Measurements from ENCODE around the gene FHDC1.

The FHDC1 gene

DNA sequence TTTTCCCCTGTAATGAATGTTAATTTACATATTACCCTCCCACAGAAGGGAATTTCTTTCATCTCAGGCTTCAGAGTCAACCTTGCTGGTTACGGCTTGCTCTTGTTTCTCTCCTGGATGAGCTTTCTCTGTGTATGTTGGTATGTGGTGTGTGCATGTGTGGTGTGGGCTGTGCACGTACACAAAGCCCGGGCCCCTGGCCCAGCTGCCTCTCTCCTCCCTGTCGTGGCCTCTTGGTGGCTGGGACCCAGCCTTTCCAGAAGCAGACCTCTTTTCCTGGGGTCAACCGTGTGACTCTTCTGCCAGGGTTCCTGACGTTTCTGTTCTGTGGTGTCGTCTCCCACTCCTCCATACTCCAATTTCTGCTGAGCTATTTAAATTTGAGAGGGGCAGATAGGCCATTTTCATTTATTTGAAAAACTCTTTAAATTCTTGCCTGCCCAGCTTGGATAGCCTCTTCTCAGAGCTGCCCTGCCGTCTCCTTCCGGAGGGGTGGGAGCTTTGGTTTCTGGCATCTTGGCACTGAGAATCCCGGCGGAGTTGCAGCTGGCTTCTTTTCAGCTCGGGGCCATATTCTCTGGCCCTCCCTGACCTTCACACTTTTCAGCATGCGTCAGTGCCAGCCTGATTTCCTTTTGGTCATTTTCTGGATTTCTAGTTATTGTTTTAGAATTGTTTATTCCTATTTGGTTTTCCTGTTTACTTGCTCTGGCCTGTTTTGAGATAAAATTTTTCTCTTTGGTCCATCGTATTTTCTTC is 25.1 kb downstream of the FHDC1 start:
- DNase-seq, result no peak

GRCh38 chr4:152961773-152962115 is 25.6 kb downstream of the FHDC1 start:
- DNase-seq, result no peak

GRCh38 chr4:152962150-152962549 is 26.0 kb downstream of the FHDC1 start:
- DNase-seq, result no peak

DNA sequence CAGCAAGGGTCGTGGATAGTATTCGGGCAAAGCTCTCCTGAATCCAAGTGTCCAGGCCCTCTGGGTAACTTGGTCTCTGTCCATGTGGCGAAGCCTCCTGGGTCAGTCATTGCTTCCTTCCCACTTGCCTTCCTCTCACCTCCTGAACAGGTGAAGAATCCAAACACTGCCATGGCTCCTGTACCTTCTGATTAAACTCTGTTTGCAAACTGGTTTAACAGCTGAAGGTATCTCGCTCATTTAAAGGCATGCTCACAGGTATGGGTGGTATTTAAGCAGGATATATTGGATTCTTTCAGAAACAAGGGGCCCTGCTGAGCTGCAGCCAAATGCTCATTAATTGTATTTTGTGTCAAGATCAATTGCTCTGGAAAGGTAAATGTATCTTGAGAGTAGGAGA is 28.2 kb downstream of the FHDC1 start:
- no peak for DNase-seq

GRCh38 chr4:152965611-152966010 is 29.5 kb downstream of the FHDC1 start:
- DNase-seq, result no peak

DNA sequence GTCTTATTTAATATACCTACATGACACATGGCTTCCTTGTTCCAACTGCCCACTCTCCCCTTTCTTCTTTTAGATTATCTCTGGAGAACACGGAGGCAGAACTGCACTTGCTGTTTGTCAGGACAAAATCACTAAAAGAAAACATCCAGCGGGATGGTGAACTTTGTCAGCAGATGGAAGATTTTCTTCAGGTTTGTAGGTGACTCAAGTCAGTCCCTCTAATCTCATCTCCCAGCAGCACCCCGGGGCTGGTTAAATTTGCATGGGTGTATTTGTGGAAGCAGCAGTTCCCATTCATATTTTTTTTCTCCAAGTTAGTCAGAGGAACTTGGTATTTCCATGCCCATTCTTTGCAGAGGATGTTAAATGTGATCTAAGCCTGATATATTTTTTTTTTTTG is 31.8 kb downstream of the FHDC1 start:
- DNase-seq, result no peak

- no peak for DNase-seq
Observed at GRCh38 chr4:152968806-152969394, 32.8 kb downstream of the FHDC1 start.

GRCh38 chr4:152970102-152970820 is 34.1 kb downstream of the FHDC1 start:
- DNase-seq, result no peak

GRCh38 chr4:152971053-152971452 is 34.9 kb downstream of the FHDC1 start:
- DNase-seq, result no peak

DNA sequence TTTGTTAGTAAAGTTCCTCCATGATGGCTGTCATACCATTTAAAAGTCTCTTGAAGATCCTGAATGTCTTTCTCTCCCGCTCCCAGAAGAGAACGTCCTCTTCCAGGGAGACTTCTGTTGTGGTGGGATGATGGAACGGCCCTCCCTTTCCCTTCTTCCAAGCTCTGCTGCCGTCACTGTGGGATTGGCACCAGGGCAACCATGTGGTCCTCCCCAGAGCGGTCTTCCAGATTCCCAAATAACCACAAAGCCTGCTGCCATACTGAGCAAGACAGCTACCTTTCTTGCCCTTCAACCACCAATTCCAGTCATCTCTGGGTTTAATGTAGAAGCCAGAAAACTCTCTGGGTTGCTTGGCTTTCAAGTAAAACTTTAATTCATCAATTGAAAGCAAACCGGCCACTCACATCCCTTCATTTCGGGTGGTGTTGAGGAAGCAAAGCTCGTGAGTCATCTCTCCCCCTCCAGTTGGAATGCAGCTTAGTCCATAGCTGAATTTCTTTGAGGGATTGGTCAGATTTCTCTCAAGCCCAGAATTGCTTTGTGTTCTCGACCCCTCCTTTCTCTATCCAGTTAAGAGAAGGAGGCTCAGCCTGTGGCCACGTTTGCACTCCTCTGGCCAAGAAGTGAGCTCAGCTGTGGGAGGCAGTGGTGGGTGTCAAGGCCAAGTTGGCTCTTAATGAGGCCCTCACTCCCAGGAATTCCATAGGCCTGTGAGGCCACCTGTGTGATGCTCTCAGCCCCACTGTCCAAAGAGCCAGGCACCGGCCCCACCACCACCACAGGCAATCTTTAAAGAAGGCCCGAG is 36.9 kb downstream of the FHDC1 start:
- no peak for DNase-seq

- DNase-seq, result no peak
Observed at GRCh38 chr4:152973629-152974467, 37.7 kb downstream of the FHDC1 start.

DNA sequence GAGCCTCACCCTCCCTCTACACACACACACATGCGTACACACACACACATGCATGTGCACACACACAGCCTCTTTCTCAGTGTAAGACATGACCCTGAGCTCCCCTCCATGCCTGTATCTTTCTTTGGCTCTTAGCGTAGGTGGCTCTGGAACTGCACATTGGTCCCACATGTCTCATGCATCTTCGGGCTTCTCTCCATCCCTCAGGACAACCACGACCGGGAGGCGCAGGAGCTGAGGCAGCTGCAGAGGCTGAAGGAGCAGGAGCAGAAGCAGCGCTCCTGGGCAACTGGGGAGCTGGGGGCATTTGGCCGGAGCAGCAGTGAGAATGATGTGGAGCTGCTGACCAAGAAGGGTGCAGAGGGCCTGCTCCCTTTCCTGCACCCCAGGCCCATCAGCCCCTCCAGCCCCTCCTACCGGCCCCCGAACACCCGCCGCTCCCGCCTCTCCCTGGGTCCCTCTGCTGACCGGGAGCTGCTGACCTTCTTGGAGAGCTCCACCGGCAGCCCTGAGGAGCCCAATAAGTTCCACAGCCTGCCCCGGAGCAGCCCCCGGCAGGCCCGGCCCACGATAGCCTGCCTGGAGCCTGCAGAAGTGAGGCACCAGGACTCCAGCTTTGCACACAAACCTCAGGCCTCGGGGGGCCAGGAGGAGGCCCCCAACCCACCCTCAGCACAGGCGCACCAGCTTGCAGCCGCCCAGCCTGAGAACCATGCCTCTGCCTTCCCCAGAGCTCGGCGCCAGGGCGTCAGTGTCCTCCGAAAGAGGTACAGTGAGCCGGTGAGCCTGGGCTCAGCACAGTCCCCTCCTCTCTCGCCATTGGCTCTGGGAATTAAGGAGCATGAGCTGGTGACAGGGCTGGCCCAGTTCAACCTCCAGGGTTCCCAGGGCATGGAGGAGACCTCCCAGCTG is 38.6 kb downstream of the FHDC1 start:
- DNase-seq, result no peak

DNA sequence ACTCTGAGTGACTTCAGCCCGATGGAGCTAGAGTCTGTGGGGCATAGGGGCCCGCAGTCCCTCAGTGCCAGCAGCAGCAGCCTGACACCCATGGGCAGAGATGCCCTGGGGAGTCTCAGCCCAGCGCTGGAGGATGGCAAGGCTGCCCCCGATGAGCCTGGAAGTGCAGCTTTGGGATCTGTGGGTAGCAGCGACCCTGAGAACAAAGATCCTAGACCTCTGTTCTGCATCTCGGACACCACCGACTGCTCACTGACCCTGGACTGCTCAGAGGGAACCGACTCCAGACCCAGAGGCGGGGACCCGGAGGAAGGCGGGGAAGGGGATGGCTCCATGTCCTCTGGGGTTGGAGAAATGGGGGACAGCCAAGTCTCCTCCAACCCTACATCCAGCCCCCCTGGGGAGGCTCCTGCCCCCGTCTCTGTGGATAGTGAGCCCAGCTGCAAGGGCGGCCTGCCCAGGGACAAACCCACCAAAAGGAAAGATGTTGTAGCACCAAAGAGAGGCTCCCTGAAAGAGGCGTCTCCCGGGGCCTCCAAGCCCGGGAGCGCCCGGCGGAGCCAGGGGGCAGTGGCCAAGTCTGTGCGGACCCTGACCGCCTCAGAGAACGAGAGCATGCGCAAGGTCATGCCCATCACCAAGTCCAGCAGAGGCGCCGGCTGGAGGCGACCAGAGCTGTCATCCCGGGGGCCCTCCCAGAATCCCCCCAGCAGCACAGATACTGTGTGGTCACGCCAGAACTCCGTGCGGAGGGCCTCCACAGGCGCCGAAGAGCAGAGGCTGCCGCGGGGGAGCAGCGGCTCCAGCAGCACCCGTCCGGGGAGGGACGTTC is 39.5 kb downstream of the FHDC1 start:
- no peak for DNase-seq

- DNase-seq, result no peak
Observed at GRCh38 chr4:152976212-152976761, 40.2 kb downstream of the FHDC1 start.

DNA sequence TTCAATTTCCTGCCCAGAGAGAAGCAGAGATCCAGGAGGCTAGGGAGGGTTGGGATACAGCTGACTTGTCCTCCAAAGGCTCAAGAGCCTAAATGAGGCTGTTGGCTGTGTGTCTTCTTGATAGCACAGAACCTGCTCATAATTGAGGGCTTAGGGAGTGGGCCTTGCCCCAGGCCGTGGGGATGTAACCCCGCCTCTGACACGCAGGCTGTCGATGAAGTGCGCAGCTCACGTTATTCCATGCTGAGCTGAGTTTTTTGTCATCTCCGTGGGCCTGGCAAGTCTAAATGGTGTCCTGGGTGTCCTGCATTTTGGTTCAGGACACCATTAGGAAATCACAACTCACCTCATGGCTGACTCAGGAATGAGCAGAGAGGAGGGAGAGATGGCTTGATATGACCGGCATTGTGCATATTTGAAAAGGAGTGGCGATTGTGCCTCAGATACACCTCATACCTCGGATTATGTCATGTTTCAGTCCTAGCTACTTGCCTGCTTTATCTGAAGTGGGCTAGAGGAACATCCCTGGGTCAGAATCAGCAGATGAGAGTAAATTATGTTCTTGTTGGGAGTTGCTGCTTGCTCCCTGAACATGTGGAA is 43.7 kb downstream of the FHDC1 start:
- no peak for DNase-seq

DNA sequence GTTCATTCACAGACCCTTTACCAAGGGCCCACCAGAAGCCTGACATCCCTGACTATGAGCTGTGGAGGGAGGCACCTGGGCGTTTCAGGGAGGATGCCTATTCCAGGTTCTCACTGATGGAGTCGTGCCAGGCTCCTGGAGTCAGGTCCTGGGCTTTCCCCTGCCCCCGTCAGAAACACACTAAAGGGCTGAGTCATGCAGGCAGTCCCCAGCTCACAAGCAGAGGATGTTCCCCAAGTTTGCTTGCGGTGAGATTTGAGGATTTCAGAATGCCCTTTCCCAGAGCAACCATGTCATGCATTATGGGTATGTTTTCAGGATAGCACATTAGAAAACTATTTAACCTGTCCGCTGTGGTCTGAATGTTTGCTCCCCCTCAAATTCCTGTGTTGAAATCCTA is 45.2 kb downstream of the FHDC1 start:
- no peak for DNase-seq

GRCh38 chr4:152981842-152982241 is 45.7 kb downstream of the FHDC1 start:
- DNase-seq, result no peak

GRCh38 chr4:152983221-152983620 is 47.1 kb downstream of the FHDC1 start:
- no peak for DNase-seq

GRCh38 chr4:152983774-152984411 is 47.8 kb downstream of the FHDC1 start:
- DNase-seq, result no peak

Data from activated CD4-positive, alpha-beta T cell treated with anti-CD3 and anti-CD28 coated beads, Interleukin-2, Interleukin-6, amounts not matched to agents 100 ng/mL and 50 ng/mL, durations not matched to agents 16 hours and 8 hours (primary cell).